ENCODE data around the gene GSDMA. TPM values are rescaled to one million over a fixed set of nuclear protein-coding genes. Genes with fewer than 3 reads are reported as not detected.

GSDMA gene, protein sequence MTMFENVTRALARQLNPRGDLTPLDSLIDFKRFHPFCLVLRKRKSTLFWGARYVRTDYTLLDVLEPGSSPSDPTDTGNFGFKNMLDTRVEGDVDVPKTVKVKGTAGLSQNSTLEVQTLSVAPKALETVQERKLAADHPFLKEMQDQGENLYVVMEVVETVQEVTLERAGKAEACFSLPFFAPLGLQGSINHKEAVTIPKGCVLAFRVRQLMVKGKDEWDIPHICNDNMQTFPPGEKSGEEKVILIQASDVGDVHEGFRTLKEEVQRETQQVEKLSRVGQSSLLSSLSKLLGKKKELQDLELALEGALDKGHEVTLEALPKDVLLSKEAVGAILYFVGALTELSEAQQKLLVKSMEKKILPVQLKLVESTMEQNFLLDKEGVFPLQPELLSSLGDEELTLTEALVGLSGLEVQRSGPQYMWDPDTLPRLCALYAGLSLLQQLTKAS
- under 1 TPM; 0.29 to 0.66 TPM for total RNA-seq

DNA sequence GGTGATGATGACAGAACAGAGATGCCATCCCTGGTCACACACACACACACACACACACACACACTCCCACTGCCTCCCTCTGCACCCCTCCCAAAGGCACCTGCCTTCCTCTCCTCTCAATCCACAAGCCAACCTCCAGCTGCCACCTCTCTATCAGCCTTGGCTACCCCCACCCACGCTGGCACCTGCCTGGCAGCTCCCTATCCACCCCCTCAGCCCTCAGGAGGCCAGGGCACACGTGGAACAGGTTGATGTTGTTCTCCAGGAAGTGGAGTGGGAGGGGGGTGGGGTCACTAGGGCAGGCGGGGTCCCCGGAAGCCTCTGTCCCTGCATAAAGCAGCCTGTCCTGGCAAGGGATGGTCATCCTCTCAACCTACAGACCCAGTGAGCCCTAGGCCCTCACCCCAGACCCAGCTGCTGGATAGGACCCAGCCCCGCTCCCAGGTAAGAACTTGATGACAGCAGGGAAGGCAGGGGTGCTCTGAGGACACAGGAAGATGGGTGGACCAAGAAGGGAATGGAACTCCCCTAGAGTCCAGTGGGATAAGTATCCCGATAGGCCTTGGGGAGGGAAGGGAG, at the start of gene GSDMA:
GSDMA (plus strand) TSS at position 363 of the 579 bp plus-strand sequence. CDS start 2,684 bp downstream, outside the sequence.

DNA sequence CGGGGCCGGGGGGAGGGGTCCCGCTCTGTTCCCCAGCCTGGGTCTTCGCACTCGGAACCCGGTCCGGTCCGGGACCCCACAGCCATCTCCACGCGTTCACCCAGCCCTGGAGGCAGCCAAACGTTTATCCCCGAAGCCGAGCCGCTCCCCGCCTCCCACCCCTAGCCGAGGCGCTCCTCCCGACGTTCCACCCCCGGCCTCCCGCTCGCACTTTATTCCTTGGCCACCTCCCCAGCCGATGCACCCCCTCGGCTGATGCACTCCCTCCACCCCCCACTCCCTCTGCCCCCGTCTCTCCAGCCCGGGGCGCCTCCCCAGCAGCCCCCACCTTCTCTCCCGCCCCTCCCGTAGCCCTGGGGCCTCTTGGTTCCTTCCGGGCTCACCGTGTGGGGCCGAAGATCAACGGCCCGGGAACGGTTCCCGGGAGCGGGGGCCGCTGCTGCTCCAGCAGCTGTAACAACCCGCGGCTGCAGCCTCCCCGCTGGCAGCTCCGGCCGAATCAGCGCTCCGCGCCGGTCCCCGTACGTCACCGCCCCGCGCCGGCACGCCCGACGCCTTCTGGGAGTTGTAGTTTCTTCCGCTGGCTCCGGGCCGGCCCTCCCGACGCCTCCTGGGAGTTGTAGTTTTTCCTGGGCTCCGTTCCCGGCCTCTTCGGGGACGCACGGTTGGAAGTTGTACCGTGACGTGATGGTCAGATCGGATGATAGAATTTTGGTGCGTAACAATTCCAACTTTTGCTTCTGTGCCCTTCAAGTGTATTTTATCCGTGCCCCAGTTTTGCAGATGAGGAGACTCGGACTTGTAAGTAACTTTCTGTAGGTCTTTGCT, 35.5 kb upstream of the GSDMA start, which contains the start of the genes LRRC3C and ORMDL3:
LRRC3C (plus strand) TSS at position 632 of the 828 bp plus-strand sequence. CDS start 13,792 bp downstream, outside the sequence.
ORMDL3 (minus strand) TSS at position 501 of the 828 bp plus-strand sequence. CDS start 3,398 bp downstream, outside the sequence.

DNA sequence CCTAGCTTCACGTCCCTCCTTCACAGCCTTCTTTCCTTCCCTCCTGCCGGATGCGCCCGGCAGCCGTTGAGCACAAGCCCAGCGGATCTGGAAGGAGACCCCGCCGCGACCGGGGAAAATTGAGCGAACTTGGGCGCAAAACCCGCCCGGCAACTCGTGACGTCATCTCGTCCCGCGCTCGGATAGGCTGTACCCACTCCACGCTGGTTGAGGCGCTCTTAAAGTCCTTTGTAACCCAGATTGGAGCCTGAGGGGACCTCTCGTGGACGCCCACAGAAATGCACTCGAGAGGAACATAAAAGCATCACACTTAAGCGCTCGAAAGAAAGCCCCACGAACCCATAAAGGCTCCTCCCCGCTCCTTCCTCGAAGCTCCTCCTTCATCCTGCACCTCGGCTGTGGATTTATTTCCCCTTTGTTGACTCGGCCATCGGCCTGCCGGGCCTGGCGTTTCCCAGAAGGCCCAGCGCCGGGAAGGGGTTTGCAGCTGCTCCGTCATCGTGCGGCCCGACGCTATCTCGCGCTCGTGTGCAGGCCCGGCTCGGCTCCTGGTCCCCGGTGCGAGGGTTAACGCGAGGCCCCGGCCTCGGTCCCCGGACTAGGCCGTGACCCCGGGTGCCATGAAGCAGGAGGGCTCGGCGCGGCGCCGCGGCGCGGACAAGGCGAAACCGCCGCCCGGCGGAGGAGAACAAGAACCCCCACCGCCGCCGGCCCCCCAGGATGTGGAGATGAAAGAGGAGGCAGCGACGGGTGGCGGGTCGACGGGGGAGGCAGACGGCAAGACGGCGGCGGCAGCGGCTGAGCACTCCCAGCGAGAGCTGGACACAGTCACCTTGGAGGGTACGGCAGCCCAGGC, 17.8 kb downstream of the GSDMA start, which contains the start of gene PSMD3:
PSMD3 (plus strand) TSS at position 457 of the 856 bp plus-strand sequence; CDS start at position 621, 164 bp downstream.

DNA sequence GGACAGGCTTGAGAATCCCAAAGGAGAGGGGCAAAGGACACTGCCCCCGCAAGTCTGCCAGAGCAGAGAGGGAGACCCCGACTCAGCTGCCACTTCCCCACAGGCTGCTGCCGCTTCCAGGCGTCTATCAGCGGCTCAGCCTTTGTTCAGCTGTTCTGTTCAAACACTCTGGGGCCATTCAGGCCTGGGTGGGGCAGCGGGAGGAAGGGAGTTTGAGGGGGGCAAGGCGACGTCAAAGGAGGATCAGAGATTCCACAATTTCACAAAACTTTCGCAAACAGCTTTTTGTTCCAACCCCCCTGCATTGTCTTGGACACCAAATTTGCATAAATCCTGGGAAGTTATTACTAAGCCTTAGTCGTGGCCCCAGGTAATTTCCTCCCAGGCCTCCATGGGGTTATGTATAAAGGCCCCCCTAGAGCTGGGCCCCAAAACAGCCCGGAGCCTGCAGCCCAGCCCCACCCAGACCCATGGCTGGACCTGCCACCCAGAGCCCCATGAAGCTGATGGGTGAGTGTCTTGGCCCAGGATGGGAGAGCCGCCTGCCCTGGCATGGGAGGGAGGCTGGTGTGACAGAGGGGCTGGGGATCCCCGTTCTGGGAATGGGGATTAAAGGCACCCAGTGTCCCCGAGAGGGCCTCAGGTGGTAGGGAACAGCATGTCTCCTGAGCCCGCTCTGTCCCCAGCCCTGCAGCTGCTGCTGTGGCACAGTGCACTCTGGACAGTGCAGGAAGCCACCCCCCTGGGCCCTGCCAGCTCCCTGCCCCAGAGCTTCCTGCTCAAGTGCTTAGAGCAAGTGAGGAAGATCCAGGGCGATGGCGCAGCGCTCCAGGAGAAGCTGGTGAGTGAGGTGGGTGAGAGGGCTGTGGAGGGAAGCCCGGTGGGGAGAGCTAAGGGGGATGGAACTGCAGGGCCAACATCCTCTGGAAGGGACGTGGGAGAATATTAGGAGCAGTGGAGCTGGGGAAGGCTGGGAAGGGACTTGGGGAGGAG, 52.5 kb downstream of the GSDMA start, which contains the start of gene CSF3:
CSF3 (plus strand) TSS at position 436 of the 993 bp plus-strand sequence; CDS start at position 471, 35 bp downstream.

Small RNA genes within 50 kb of the gene (microRNA-seq; reads per million reads assigned to microRNA genes)
- not detected for gene MIR6884 (ENCODE audit: borderline microRNAs expressed, borderline replicate concordance)

Other genes starting within 250 kb of the GSDMA start
- gene MIEN1, start 232.5 kb upstream of the GSDMA start, total RNA-seq = 10 to 100 TPM; 48.8 to 50.0 TPM
- gene GRB7, start 225.1 kb upstream of the GSDMA start, total RNA-seq = under 1 TPM; 0.67 to 0.73 TPM
- gene IKZF3, start 98.7 kb upstream of the GSDMA start, total RNA-seq = 10 to 100 TPM; 21.1 to 25.4 TPM
- gene ZPBP2, start 94.8 kb upstream of the GSDMA start, total RNA-seq = not detected
- 10 to 100 TPM; 66.2 to 70.4 TPM for gene GSDMB, start 44.4 kb upstream of the GSDMA start, total RNA-seq
- 100 to 1,000 TPM; 166 to 168 TPM for gene ORMDL3, start 35.4 kb upstream of the GSDMA start, total RNA-seq
- gene LRRC3C, start 35.3 kb upstream of the GSDMA start, total RNA-seq = not detected
- 10 to 100 TPM; 73.3 to 76.2 TPM for gene PSMD3, start 17.8 kb downstream of the GSDMA start, total RNA-seq
- not detected for gene CSF3, start 52.4 kb downstream of the GSDMA start, total RNA-seq
- 10 to 100 TPM; 77.7 to 84.6 TPM for gene MED24, start 91.4 kb downstream of the GSDMA start, total RNA-seq
- gene THRA, start 100.0 kb downstream of the GSDMA start, total RNA-seq = 1 to 10 TPM; 9.2 to 10.0 TPM
- gene NR1D1, start 137.6 kb downstream of the GSDMA start, total RNA-seq = 1 to 10 TPM; 5.1 to 5.9 TPM
- gene MSL1, start 159.0 kb downstream of the GSDMA start, total RNA-seq = 10 to 100 TPM; 89.9 to 95.7 TPM
- 10 to 100 TPM; 81.1 to 81.3 TPM for gene CASC3, start 177.5 kb downstream of the GSDMA start, total RNA-seq
- 1 to 10 TPM; 3.8 to 4.5 TPM for gene RAPGEFL1, start 214.5 kb downstream of the GSDMA start, total RNA-seq